GM12878 (cell line): ENCODE data around the gene PARG. TPM values are rescaled to one million over a fixed set of nuclear protein-coding genes. Genes with fewer than 3 reads are reported as not detected.
"Not testable (repeated sequence)": the region's sequence is repeated elsewhere in the genome, so short reads cannot be mapped to it uniquely, and the experiment has no call there.

Source experiments
- ATAC-seq: fragments of 200-7000 bp; cut with Tn5 transposase; 3 replicates; pipeline ENCODE4 v1.9.1; 2020; ENCODE audit warnings: mild to moderate bottlenecking, moderate library complexity
- BruUV-seq: library from RNA; stranded (reverse); fragments of 400-500 nt; replicated peaks from 2 replicates; lab custom pipeline; 2021; lab: Mats Ljungman, UMichigan
- CTCF ChIA-PET: fragments of 300-600 bp; sonication (Branson Sonifier 250); formaldehyde crosslinking; extraction: SDS; loops from one replicate; lab custom pipeline; 2021; ENCODE audit warnings: inconsistent platforms; lab: Yijun Ruan, JAX
- POLR2A ChIA-PET: fragments of 350-600 bp; formaldehyde crosslinking; extraction: SDS; loops from one replicate; lab custom pipeline; 2021; ENCODE audit warnings: inconsistent platforms; lab: Charles Lee
- RAD21 ChIA-PET: fragments of 300-600 bp; sonication (Branson Sonifier 250); formaldehyde crosslinking; loops from one replicate; lab custom pipeline; 2023; ENCODE audit warnings: antibody characterized with exemption; ENCODE audit not compliant: unreplicated experiment; lab: Charles Lee
- SMC1A ChIA-PET: fragments of 300-600 bp; sonication (Branson Sonifier 250); formaldehyde crosslinking; loops from one replicate; lab custom pipeline; 2023; ENCODE audit not compliant: unreplicated experiment, uncharacterized antibody; lab: Charles Lee
- DNase-seq: peaks from one replicate; pipeline ENCODE4 v3.0.0-alpha.2; 2011; ENCODE audit warnings: low read depth, low spot score
- FAIRE-seq: peaks from 3 replicates; lab custom pipeline; 2011; peaks lifted over from hg19 to GRCh38; lab: Jason Lieb, UNC
- H2AFZ ChIP-seq: 2 replicates; pipeline ENCODE4 v1.6.0; 2011; ENCODE audit warnings: low read depth, low read length, control low read depth; ENCODE audit not compliant: control insufficient read depth
- H3K27ac ChIP-seq: 2 replicates; pipeline ENCODE4 v1.5.1; 2011; ENCODE audit warnings: control low read depth; ENCODE audit not compliant: control insufficient read depth, insufficient read depth
- H3K27me3 ChIP-seq, 2 experiments: replicated peaks in 1 of 2; 2 replicates each; pipeline versions ENCODE4 v1.6.0 to v1.6.1; 2011; ENCODE audit warnings: low read length in 1 of 2; ENCODE audit not compliant: control insufficient read depth in 2 of 2, insufficient read depth in 2 of 2
- H3K36me3 ChIP-seq, 2 experiments: 2 replicates each; pipeline ENCODE4 v1.5.1; 2011; ENCODE audit warnings: low read length in 1 of 2; ENCODE audit not compliant: control insufficient read depth in 2 of 2, insufficient read depth in 2 of 2
- H3K4me1 ChIP-seq: 2 replicates; pipeline ENCODE4 v1.6.1; 2011; ENCODE audit warnings: mild to moderate bottlenecking, low read length, moderate library complexity, mixed read lengths; ENCODE audit not compliant: control insufficient read depth, insufficient read depth
- H3K4me2 ChIP-seq: 2 replicates; pipeline ENCODE4 v1.6.0; 2011; ENCODE audit warnings: control low read depth; ENCODE audit not compliant: control insufficient read depth, insufficient read depth
- H3K4me3 ChIP-seq: fragments of 200-600 bp; sonication (generic); 2 replicates; pipeline ENCODE4 v1.5.1; 2016
- H3K79me2 ChIP-seq: 2 replicates; pipeline ENCODE4 v1.6.0; 2011; ENCODE audit warnings: low read length; ENCODE audit not compliant: control insufficient read depth, insufficient read depth
- H3K9ac ChIP-seq: 2 replicates; pipeline ENCODE4 v1.8.0; 2011; ENCODE audit warnings: low read length, control low read depth, mixed read lengths; ENCODE audit not compliant: control insufficient read depth, insufficient read depth
- H3K9me3 ChIP-seq: replicated peaks from 3 replicates; pipeline ENCODE4 v1.5.1; 2011; ENCODE audit warnings: mild to moderate bottlenecking, low read length; ENCODE audit not compliant: control insufficient read depth, insufficient read depth
- H4K20me1 ChIP-seq: 2 replicates; pipeline ENCODE4 v1.6.0; 2011; ENCODE audit not compliant: control insufficient read depth, insufficient read depth
- CHD4 ChIP-seq: fragments of 200-600 bp; sonication (generic); IDR thresholded peaks from 2 replicates; pipeline ENCODE4 v1.6.1; 2016; ENCODE audit warnings: mild to moderate bottlenecking
- KDM1A ChIP-seq: fragments of 200-600 bp; sonication (generic); IDR thresholded peaks from 2 replicates; pipeline ENCODE4 v1.6.1; 2016; ENCODE audit warnings: borderline replicate concordance
- POU2F2 ChIP-seq: IDR thresholded peaks from 3 replicates; pipeline ENCODE4 v1.6.1; 2011; ENCODE audit warnings: low read depth, mild to moderate bottlenecking, low read length, borderline replicate concordance
- ZNF622 ChIP-seq: fragments of 450-650 bp; IDR thresholded peaks from 2 replicates; pipeline ENCODE4 v1.6.1; 2017; ENCODE audit warnings: mild to moderate bottlenecking, inconsistent platforms
- WGBS: methylation state at CpG from one replicate; pipeline ENCODE4 v1.1.6; 2016; ENCODE audit warnings: low lambda C conversion rate; ENCODE audit not compliant: insufficient replicate concordance, insufficient coverage; ENCODE audit errors: missing lambda C conversion rate; 5-methylcytosine and 5-hydroxymethylcytosine counted together
- in situ Hi-C: fragments of 300-500 bp; cut with MboI; formaldehyde crosslinking; loops from 9 replicates; pipeline ENCODE4 v1.14.3; 2018; ENCODE audit warnings: mixed read lengths
- intact Hi-C: fragments of 100-400 bp; cut with micrococcal nuclease; formaldehyde crosslinking; loops from one replicate; pipeline ENCODE4 v1.14.2; 2022; ENCODE audit not compliant: unreplicated experiment
- polyA plus RNA-seq, 11 experiments: library from polyadenylated mRNA; depleted of rRNA in 4 of 11; unstranded in 6 of 11; stranded (reverse) in 5 of 11; fragments of >200 nt; fragmentation: Nextera tagmentation in 4 of 11; fragmentation: Illumina TruSeq in 1 of 11; extraction: Ambion mirVana in 4 of 11; extraction: Trizol in 1 of 11; gene quantifications; 1 replicate in 1 of 11; 2 replicates in 10 of 11; pipeline versions ENCODE4 v1.2.1 to v1.2.3, GENCODE V29; 2011 to 2016; ENCODE audit warnings: inconsistent platforms in 2 of 11, missing spikeins in 2 of 11, low read depth in 1 of 11
- total RNA-seq, 4 experiments: library from RNA; depleted of rRNA in 3 of 4; stranded (reverse); fragments of >200 nt in 3 of 4; fragmentation: Illumina TruSeq in 1 of 4; extraction: Trizol in 1 of 4; gene quantifications; 2 replicates each; pipeline versions ENCODE4 v1.2.1 to v1.2.3, GENCODE V29; 2013 to 2021
- TF ChIP-seq, protein P1 (sequence below), 3 experiments: IDR thresholded peaks in 2 of 3; conservative IDR thresholded peaks in 1 of 3; 2 replicates each; pipeline ENCODE4 v1.5.1; 2011; ENCODE audit warnings: low read depth in 3 of 3, low read length in 3 of 3, mild to moderate bottlenecking in 3 of 3, control low read depth in 2 of 3, moderate library complexity in 2 of 3, inconsistent platforms in 1 of 3, mixed read lengths in 1 of 3; ENCODE audit not compliant: control insufficient read depth in 2 of 3, insufficient read depth in 1 of 3; ENCODE audit errors: extremely low read depth in 1 of 3

The PARG gene
- total and polyA plus RNA-seq, 10 of the 15 experiments (the other 5 are each of a cell fraction or from before 2014, with no cell fraction given) = 4.8 to 35.4 (median 21.9) TPM

DNA sequence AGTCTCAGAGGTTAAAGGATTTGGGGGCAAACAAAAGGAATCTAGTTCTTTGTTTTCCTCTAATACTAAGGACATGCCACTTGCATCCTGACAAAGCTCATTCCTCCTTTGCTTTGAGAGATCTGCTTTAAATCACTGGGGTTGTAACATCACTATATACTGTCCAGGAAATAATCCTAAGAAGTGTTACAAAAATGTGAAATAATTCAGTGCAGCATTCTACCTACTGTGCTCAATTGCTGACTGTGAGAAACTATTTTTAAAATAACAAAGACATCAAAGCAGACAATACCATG lies 99.5 kb downstream of the PARG start:
- ATAC-seq, H3K4me3 ChIP-seq, intact Hi-C loops, H3K27ac ChIP-seq, H3K4me1 ChIP-seq, SMC1A ChIA-PET, CTCF ChIA-PET, H2AFZ ChIP-seq, BruUV-seq, H4K20me1 ChIP-seq, H3K27me3 ChIP-seq, H3K9ac ChIP-seq, H3K79me2 ChIP-seq, in situ Hi-C loops, FAIRE-seq, RAD21 ChIA-PET, H3K9me3 ChIP-seq, H3K4me2 ChIP-seq, DNase-seq, POLR2A ChIA-PET: not testable (repeated sequence)
- peaks cover 0 to 11% of the 10 kb centered on the region in 2 experiments; a peak in 3 of 4 replicates for H3K36me3 ChIP-seq

DNA sequence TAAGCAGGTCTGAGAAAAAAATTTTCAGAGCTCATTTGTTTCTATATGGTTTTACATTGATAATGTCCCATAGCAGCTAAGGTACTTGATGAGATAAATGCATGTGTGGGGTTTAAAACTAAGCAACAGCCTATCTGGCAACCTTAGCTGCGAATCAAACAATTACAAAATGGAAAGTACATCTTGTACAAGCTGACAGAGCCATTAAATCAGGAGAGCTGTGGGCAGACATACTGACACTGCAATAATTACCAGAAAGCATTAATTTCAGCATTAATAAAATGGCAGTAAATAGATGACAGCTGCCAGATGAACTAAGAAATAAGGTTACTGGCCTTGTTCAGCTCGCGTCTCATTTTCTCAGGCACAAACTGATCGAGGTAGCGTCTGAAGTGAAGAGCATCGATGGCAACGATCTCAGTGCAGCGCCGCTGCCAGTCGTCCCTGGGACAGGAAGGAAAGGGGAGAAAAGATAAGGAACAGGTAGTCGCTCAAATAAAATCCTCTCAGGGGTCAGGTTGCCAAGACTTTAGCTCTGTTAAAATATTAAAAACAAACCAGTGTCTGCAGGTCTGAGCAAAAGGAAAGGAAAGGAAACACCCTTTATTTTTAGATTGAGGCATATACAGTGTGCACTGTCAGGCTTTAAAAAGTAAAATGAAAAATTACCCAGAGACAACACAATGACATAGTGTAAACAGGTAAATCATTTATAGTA lies 100.1 kb downstream of the PARG start:
- H3K36me3 ChIP-seq = peaks cover 0 to 11% of the 10 kb centered on the region in 2 experiments; a peak in 3 of 4 replicates
- 98% methylated on average over 11 of the region's 11 CpGs for WGBS
- H3K9ac ChIP-seq = no peak overlapping the region
- no peak for DNase-seq
- H3K9me3 ChIP-seq = no peaks in the 10 kb centered on the region
- intact Hi-C loops (no loop called here), in situ Hi-C loops (no loop called here)
- ATAC-seq = no peak
- TF ChIP-seq CHD4 (no peak), POU2F2 (no peak), KDM1A (no peak), ZNF622 (no peak)
- TF ChIP-seq, protein P1, sequence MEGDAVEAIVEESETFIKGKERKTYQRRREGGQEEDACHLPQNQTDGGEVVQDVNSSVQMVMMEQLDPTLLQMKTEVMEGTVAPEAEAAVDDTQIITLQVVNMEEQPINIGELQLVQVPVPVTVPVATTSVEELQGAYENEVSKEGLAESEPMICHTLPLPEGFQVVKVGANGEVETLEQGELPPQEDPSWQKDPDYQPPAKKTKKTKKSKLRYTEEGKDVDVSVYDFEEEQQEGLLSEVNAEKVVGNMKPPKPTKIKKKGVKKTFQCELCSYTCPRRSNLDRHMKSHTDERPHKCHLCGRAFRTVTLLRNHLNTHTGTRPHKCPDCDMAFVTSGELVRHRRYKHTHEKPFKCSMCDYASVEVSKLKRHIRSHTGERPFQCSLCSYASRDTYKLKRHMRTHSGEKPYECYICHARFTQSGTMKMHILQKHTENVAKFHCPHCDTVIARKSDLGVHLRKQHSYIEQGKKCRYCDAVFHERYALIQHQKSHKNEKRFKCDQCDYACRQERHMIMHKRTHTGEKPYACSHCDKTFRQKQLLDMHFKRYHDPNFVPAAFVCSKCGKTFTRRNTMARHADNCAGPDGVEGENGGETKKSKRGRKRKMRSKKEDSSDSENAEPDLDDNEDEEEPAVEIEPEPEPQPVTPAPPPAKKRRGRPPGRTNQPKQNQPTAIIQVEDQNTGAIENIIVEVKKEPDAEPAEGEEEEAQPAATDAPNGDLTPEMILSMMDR (IDR thresholded peaks at IDR 0.05 in 2 of 3, conservative IDR thresholded peaks at IDR 0.05 in 1 of 3; ENCODE audit: control insufficient read depth in 2 of 3, extremely low read depth in 1 of 3, insufficient read depth in 1 of 3, low read depth in 3 of 3, low read length in 3 of 3) = no peak
- POLR2A ChIA-PET = no interaction called here
- no peak for FAIRE-seq
- no peak overlapping the region for H3K4me2 ChIP-seq
- no peak overlapping the region for H2AFZ ChIP-seq
- CTCF ChIA-PET = interaction anchor here (0.9 to 1.0 kb wide), 2 partner anchors 8 to 10 kb away, joined by 3 to 4 read pairs; no protein-coding TSS in a partner anchor
- SMC1A ChIA-PET = no interaction called here
- no peaks in the 10 kb centered on the region for H3K4me1 ChIP-seq
- H4K20me1 ChIP-seq = no peaks in the 10 kb centered on the region
- no peak overlapping the region for H3K27ac ChIP-seq
- RAD21 ChIA-PET = no interaction called here
- no peaks in the 10 kb centered on the region for H3K27me3 ChIP-seq
- BruUV-seq = no TSS peak
- H3K79me2 ChIP-seq = no peaks in the 10 kb centered on the region
- no peak overlapping the region for H3K4me3 ChIP-seq
